ENCODE measurements around the gene ZC3H18. TPM values are rescaled to one million over a fixed set of nuclear protein-coding genes. Genes with fewer than 3 reads are reported as not detected.

Gene ZC3H18
- total RNA-seq, 1 experiment from 2014 or later: 57.8 TPM

DNA sequence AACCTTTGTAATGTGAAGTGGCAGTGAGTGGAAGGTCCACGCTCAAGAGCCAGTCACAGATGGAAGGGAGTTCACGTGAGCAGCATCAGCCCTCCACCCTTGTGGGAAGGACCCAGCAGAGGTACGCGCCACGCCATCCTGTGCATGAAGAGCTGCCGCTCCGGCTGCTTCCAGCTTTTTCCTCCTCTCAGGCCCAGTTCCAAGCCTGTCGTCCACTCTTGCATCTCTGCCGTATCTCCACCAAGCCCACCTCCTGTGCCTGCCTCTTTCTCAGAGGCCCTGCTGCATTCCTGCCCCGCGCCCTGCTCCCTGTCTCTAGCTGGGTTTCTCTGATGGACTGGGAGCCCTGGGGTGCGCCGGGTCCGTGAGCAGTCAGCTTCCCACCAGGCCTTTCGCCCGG is 10.2 kb downstream of the ZC3H18 start (continued):
- TF ChIP-seq POLR2AphosphoS5 (IDR thresholded peaks at IDR 0.05; ENCODE audit: low read depth, low read length): no peak

DNA sequence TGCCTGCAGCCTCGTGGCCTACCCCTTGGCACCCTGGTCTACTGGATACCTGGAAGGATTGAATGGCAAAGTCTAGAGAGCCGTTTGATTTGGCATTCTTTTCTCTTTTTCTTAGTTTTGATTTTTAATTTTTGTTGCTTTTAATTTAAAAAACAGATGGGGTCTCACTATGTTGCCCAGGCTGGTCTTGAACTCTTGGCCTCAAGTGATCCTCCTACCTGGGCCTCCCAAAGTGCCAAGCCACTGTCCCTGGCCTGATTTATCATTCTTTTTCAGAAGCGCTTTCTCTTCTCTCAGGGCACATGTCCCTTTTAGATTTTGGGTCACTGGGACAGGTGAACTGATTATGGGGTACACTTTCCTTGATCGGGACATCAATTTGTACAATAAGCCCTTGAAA is 10.8 kb downstream of the ZC3H18 start:
- no peak overlapping the region for H3K4me2 ChIP-seq (ENCODE audit: low read length)
- RAD21 ChIA-PET (ENCODE audit: low non-redundant PET in 1 of 2, low total read pairs in 2 of 2, uncharacterized antibody in 2 of 2, unreplicated experiment in 2 of 2): no interaction called here
- intact Hi-C loops (cut with micrococcal nuclease): no loop called here
- peaks cover 11% of the 10 kb centered on the region; the same call in 1 of the 2 replicates for H4K20me1 ChIP-seq (ENCODE audit: insufficient read depth)
- POLR2A ChIA-PET: no interaction called here
- peaks cover 100% of the 10 kb centered on the region for H3K79me2 ChIP-seq (ENCODE audit: insufficient read depth, low read length)
- no peak overlapping the region for H2AFZ ChIP-seq (ENCODE audit: low read depth, low read length, poor library complexity, severe bottlenecking)
- H3K9me3 ChIP-seq (ENCODE audit: control insufficient read depth in 1 of 2, insufficient read depth in 1 of 2, low read depth in 1 of 2, low read length in 2 of 2): no peaks in the 10 kb centered on the region
- H3K27ac ChIP-seq (ENCODE audit: low read depth, low read length): no peak overlapping the region
- H3K4me3 ChIP-seq (replicated peaks in 1 of 2; ENCODE audit: low read depth in 1 of 2, low read length in 2 of 2): no peak overlapping the region
- no peaks in the 10 kb centered on the region for H3K27me3 ChIP-seq (ENCODE audit: insufficient read depth, low read length)
- no peaks in the 10 kb centered on the region for H3K4me1 ChIP-seq (ENCODE audit: control insufficient read depth in 1 of 2, insufficient read depth in 2 of 2, low read length in 2 of 2)
- H3K9me2 ChIP-seq (ENCODE audit: insufficient read depth): no peaks in the 10 kb centered on the region
- peaks cover 50 to 57% of the 10 kb centered on the region in 2 experiments for H3K36me3 ChIP-seq (ENCODE audit: control insufficient read depth in 1 of 2, insufficient read depth in 2 of 2, low read length in 2 of 2)
- DNase-seq (ENCODE audit: low read depth, low spot score): no peak
- CTCF ChIA-PET: no interaction called here
- TF ChIP-seq, protein P1, sequence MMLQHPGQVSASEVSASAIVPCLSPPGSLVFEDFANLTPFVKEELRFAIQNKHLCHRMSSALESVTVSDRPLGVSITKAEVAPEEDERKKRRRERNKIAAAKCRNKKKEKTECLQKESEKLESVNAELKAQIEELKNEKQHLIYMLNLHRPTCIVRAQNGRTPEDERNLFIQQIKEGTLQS (IDR thresholded peaks at IDR 0.05): no peak
- TF ChIP-seq JUND (IDR thresholded peaks at IDR 0.05): no peak
- no peak for TF ChIP-seq RAD21 (IDR thresholded peaks at IDR 0.05; ENCODE audit: low read depth)
- TF ChIP-seq ELF1 (IDR thresholded peaks at IDR 0.05; ENCODE audit: borderline replicate concordance, low read depth): no peak
- TF ChIP-seq CEBPB (IDR thresholded peaks at IDR 0.05; ENCODE audit: low read depth): no peak
- no peak for TF ChIP-seq ZNF274 (IDR thresholded peaks at IDR 0.05; ENCODE audit: low read depth, low read length)
- no peak for TF ChIP-seq YY1 (IDR thresholded peaks at IDR 0.05; ENCODE audit: extremely low read depth, insufficient replicate concordance, low read depth, low read length)
- TF ChIP-seq TCF7L2 (IDR thresholded peaks at IDR 0.05; ENCODE audit: borderline replicate concordance, extremely low read depth, insufficient read depth, insufficient read length): no peak
- TF ChIP-seq FOSL1 (IDR thresholded peaks at IDR 0.05; ENCODE audit: low read depth): no peak
- TF ChIP-seq POLR2AphosphoS5 (IDR thresholded peaks at IDR 0.05; ENCODE audit: low read depth, low read length): no peak
- no peak for TF ChIP-seq SP1 (IDR thresholded peaks at IDR 0.05; ENCODE audit: low read depth)
- TF ChIP-seq ZFX (IDR thresholded peaks at IDR 0.05): no peak
- no peak overlapping the region for H3K9ac ChIP-seq (ENCODE audit: low read length)
- no peak for ATAC-seq
- no TSS peak for BruUV-seq (replicated peaks)
